Measurements from ENCODE around the gene WFDC1.
A peak's percentile ranks its signal among the peaks of the same experiment; 100 is the strongest.

The WFDC1 gene

GRCh38 chr16:84360748-84361147, 66.1 kb downstream of the WFDC1 start:
- Histone ChIP-seq H3K4me3 (ENCODE audit: insufficient read length, low read depth) (no peak overlapping the region), H3K36me3 (ENCODE audit: insufficient read depth, insufficient read length, low read length) (no peaks in the 10 kb centered on the region), H3K27me3 (ENCODE audit: insufficient read depth, insufficient read length) (peaks cover 1% of the 10 kb centered on the region), H3K9me3 (ENCODE audit: insufficient read depth, low read length) (no peaks in the 10 kb centered on the region), H3K4me1 (ENCODE audit: insufficient read depth, insufficient read length) (peaks cover 14% of the 10 kb centered on the region), H3K9ac (ENCODE audit: insufficient read length, low read depth) (no peak overlapping the region)
- no peak for DNase-seq (ENCODE audit: low read depth, low spot score)
- TF ChIP-seq SUZ12 (IDR thresholded peaks at IDR 0.05; ENCODE audit: extremely low read depth, insufficient read depth, insufficient read length) (no peak), ZNF274 (IDR thresholded peaks at IDR 0.05; ENCODE audit: low read depth, low read length) (no peak), YY1 (IDR thresholded peaks at IDR 0.05; ENCODE audit: insufficient read depth, insufficient read length) (no peak)

DNA sequence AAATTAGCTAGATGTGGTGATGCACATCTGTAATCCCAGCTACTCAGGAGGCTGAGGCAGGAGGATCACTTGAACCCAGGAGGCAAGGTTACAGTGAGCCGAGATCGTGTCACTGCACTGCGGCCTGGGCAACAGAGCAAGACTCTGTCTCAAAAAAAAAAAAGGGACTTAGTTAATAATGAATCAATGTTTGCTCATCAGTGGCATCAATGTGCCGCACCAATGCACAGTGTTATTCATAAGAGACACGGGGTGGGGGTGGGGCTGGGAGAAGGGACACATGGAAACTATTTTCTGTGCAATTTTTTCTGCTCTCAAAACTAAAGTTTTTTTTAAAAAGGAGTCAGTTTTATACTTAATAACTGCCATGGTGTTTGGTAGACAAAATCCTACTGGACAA, 66.9 kb downstream of the WFDC1 start:
- Histone ChIP-seq H3K9me3 (ENCODE audit: insufficient read depth, low read length) (no peaks in the 10 kb centered on the region), H3K36me3 (ENCODE audit: insufficient read depth, insufficient read length, low read length) (no peaks in the 10 kb centered on the region), H3K4me3 (ENCODE audit: insufficient read length, low read depth) (no peak overlapping the region), H3K4me1 (ENCODE audit: insufficient read depth, insufficient read length) (peaks cover 11% of the 10 kb centered on the region), H3K9ac (ENCODE audit: insufficient read length, low read depth) (no peak overlapping the region), H3K27me3 (ENCODE audit: insufficient read depth, insufficient read length) (peaks cover 4% of the 10 kb centered on the region)
- TF ChIP-seq YY1 (IDR thresholded peaks at IDR 0.05; ENCODE audit: insufficient read depth, insufficient read length) (no peak), SUZ12 (IDR thresholded peaks at IDR 0.05; ENCODE audit: extremely low read depth, insufficient read depth, insufficient read length) (no peak)
- no peak for DNase-seq (ENCODE audit: low read depth, low spot score)

DNA sequence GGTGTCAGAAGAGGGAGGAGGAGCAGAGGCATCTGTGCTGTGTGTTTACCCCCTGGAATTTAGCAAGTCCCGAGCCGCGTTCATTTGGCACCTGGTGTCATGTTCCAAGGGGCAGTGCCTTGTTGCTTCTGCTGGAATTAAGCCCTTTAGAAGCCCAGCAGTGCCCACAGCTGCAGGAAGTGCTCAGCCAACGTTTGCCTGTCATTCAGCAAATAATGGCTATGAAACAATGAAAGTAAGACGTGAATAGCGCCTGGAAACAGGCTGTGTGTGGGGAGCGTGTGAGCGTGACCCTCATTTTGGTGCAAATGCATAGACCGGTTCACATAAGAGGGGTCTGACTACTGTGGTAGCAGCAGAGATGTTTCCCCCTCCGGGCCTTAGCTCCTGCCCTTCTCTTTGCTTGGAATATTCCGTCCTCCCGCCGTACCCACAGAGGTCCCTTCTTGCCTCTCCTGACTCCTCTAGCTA, 67.8 kb downstream of the WFDC1 start:
- Histone ChIP-seq H3K4me3 (ENCODE audit: insufficient read length, low read depth) (no peak overlapping the region), H3K36me3 (ENCODE audit: insufficient read depth, insufficient read length, low read length) (no peaks in the 10 kb centered on the region), H3K9ac (ENCODE audit: insufficient read length, low read depth) (no peak overlapping the region), H3K27me3 (ENCODE audit: insufficient read depth, insufficient read length) (peaks cover 14% of the 10 kb centered on the region), H3K9me3 (ENCODE audit: insufficient read depth, low read length) (no peaks in the 10 kb centered on the region), H3K4me1 (ENCODE audit: insufficient read depth, insufficient read length) (peaks cover 13% of the 10 kb centered on the region)
- no peak for DNase-seq (ENCODE audit: low read depth, low spot score)
- no peak for TF ChIP-seq ZNF274 (IDR thresholded peaks at IDR 0.05; ENCODE audit: low read depth, low read length)
- no peak for TF ChIP-seq YY1 (IDR thresholded peaks at IDR 0.05; ENCODE audit: insufficient read depth, insufficient read length)
- no peak for TF ChIP-seq SUZ12 (IDR thresholded peaks at IDR 0.05; ENCODE audit: extremely low read depth, insufficient read depth, insufficient read length)

- no peak overlapping the region for H3K9ac ChIP-seq (ENCODE audit: insufficient read length, low read depth)
- peaks cover 10% of the 10 kb centered on the region for H3K4me1 ChIP-seq (ENCODE audit: insufficient read depth, insufficient read length)
- no peaks in the 10 kb centered on the region for H3K36me3 ChIP-seq (ENCODE audit: insufficient read depth, insufficient read length, low read length)
- no peak overlapping the region for H3K4me3 ChIP-seq (ENCODE audit: insufficient read length, low read depth)
- TF ChIP-seq SUZ12 (IDR thresholded peaks at IDR 0.05; ENCODE audit: extremely low read depth, insufficient read depth, insufficient read length) = no peak
- no peak for TF ChIP-seq ZNF274 (IDR thresholded peaks at IDR 0.05; ENCODE audit: low read depth, low read length)
- TF ChIP-seq YY1 (IDR thresholded peaks at IDR 0.05; ENCODE audit: insufficient read depth, insufficient read length) = no peak
- DNase-seq (ENCODE audit: low read depth, low spot score) = no peak
- H3K9me3 ChIP-seq (ENCODE audit: insufficient read depth, low read length) = no peaks in the 10 kb centered on the region
- H3K27me3 ChIP-seq (ENCODE audit: insufficient read depth, insufficient read length) = peaks cover 50% of the 10 kb centered on the region
Observed at GRCh38 chr16:84366208-84366607, 71.5 kb downstream of the WFDC1 start.

GRCh38 chr16:84367297-84367680, 72.6 kb downstream of the WFDC1 start:
- no peaks in the 10 kb centered on the region for H3K36me3 ChIP-seq (ENCODE audit: insufficient read depth, insufficient read length, low read length)
- TF ChIP-seq SUZ12 (IDR thresholded peaks at IDR 0.05; ENCODE audit: extremely low read depth, insufficient read depth, insufficient read length) (no peak), YY1 (IDR thresholded peaks at IDR 0.05; ENCODE audit: insufficient read depth, insufficient read length) (no peak), ZNF274 (IDR thresholded peaks at IDR 0.05; ENCODE audit: low read depth, low read length) (no peak)
- peak overlapping the region; percentile 38 for H3K4me3 ChIP-seq (ENCODE audit: insufficient read length, low read depth)
- H3K9me3 ChIP-seq (ENCODE audit: insufficient read depth, low read length) = no peaks in the 10 kb centered on the region
- no peak overlapping the region for H3K9ac ChIP-seq (ENCODE audit: insufficient read length, low read depth)
- H3K4me1 ChIP-seq (ENCODE audit: insufficient read depth, insufficient read length) = peaks cover 10% of the 10 kb centered on the region
- H3K27me3 ChIP-seq (ENCODE audit: insufficient read depth, insufficient read length) = peaks cover 53% of the 10 kb centered on the region
- DNase-seq (ENCODE audit: low read depth, low spot score) = no peak

GRCh38 chr16:84367750-84368307, 73.2 kb downstream of the WFDC1 start:
- Histone ChIP-seq H3K9ac (ENCODE audit: insufficient read length, low read depth) (no peak overlapping the region), H3K36me3 (ENCODE audit: insufficient read depth, insufficient read length, low read length) (no peaks in the 10 kb centered on the region), H3K4me3 (ENCODE audit: insufficient read length, low read depth) (peak overlapping the region; percentile 38), H3K4me1 (ENCODE audit: insufficient read depth, insufficient read length) (peaks cover 10% of the 10 kb centered on the region), H3K27me3 (ENCODE audit: insufficient read depth, insufficient read length) (peaks cover 53% of the 10 kb centered on the region), H3K9me3 (ENCODE audit: insufficient read depth, low read length) (no peaks in the 10 kb centered on the region)
- no peak for TF ChIP-seq YY1 (IDR thresholded peaks at IDR 0.05; ENCODE audit: insufficient read depth, insufficient read length)
- no peak for TF ChIP-seq ZNF274 (IDR thresholded peaks at IDR 0.05; ENCODE audit: low read depth, low read length)
- no peak for TF ChIP-seq SUZ12 (IDR thresholded peaks at IDR 0.05; ENCODE audit: extremely low read depth, insufficient read depth, insufficient read length)
- DNase-seq (ENCODE audit: low read depth, low spot score) = no peak

DNA sequence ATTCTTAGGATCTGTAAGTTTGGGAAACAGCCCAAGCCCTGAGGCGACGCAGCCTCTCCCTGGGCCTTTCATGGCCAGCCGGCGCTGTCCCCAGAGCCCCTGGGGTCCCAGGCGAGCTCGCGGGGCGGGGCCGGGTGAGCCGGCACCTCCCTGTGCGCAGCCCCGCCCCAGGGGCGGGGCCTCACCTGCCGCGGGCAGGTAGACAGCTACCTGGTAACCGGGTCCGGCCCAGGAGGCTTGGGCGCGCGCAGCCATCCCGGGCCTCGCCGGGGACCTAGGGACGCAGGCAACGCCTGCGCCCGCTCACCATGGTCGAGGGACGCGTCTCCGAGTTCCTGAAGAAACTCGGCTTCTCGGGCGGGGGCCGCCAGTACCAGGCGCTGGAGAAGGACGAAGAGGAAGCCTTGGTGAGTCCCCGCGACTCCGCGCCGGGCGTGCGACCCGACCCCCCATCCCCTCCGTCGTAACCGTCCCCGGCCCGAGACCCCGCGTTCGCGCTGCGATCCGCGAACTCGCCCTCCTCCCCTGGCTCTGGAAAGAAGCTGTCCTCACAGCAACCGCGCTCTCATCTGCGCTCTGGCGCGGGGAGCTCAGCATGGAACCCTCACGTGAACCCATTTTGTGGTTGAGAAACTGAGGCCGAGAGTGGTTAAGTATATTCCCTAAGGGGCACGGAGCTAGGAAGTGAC, 73.8 kb downstream of the WFDC1 start, which contains the start of gene ATP2C2:
ATP2C2 (plus strand) TSS at position 231 of the 689 bp plus-strand sequence; CDS start at position 309, 78 bp downstream.
- no peak for DNase-seq (ENCODE audit: low read depth, low spot score)
- Histone ChIP-seq H3K9me3 (ENCODE audit: insufficient read depth, low read length) (no peaks in the 10 kb centered on the region), H3K4me1 (ENCODE audit: insufficient read depth, insufficient read length) (peaks cover 8% of the 10 kb centered on the region), H3K27me3 (ENCODE audit: insufficient read depth, insufficient read length) (peaks cover 53% of the 10 kb centered on the region), H3K4me3 (ENCODE audit: insufficient read length, low read depth) (peak within 1 kb of the TSS; percentile 38), H3K36me3 (ENCODE audit: insufficient read depth, insufficient read length, low read length) (no peaks in the 10 kb centered on the region), H3K9ac (ENCODE audit: insufficient read length, low read depth) (peak within 1 kb of the TSS; percentile 58)
- TF ChIP-seq SUZ12 (IDR thresholded peaks at IDR 0.05; ENCODE audit: extremely low read depth, insufficient read depth, insufficient read length) = no peak
- TF ChIP-seq ZNF274 (IDR thresholded peaks at IDR 0.05; ENCODE audit: low read depth, low read length) = no peak
- TF ChIP-seq YY1 (IDR thresholded peaks at IDR 0.05; ENCODE audit: insufficient read depth, insufficient read length) = no peak

All from NT2/D1 (cell line).